ENCODE measurements around the gene CA12.

DNA sequence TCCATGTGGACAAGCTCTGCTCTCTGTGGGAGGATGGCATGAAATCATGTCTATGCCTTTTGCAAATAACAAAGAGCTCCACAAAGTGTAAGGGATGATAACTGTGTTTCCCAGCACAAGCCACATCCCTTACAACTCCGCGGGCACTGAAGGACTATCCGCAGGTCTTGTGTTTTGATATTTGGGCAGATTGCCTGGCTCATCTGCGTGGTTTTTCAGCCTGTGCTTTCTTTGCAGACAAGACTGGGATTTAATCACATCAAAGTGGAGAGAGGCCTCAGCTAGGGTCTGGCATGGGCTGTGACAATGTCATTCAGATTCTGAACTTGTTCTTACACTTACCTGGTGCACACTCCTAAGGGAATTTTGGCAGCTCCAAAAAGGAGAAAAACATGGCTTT, 30.2 kb upstream of the CA12 start:
- TF ChIP-seq, protein P1, sequence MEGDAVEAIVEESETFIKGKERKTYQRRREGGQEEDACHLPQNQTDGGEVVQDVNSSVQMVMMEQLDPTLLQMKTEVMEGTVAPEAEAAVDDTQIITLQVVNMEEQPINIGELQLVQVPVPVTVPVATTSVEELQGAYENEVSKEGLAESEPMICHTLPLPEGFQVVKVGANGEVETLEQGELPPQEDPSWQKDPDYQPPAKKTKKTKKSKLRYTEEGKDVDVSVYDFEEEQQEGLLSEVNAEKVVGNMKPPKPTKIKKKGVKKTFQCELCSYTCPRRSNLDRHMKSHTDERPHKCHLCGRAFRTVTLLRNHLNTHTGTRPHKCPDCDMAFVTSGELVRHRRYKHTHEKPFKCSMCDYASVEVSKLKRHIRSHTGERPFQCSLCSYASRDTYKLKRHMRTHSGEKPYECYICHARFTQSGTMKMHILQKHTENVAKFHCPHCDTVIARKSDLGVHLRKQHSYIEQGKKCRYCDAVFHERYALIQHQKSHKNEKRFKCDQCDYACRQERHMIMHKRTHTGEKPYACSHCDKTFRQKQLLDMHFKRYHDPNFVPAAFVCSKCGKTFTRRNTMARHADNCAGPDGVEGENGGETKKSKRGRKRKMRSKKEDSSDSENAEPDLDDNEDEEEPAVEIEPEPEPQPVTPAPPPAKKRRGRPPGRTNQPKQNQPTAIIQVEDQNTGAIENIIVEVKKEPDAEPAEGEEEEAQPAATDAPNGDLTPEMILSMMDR (conservative IDR thresholded peaks at IDR 0.05; ENCODE audit: low read depth, low read length) = no peak
- TF ChIP-seq EZH2 (IDR thresholded peaks at IDR 0.05; ENCODE audit: borderline replicate concordance, low read depth, low read length, poor library complexity, severe bottlenecking) = no peak

Data from A673 (cell line).